Prostate gland (tissue), 2 donors: Measurements from ENCODE around the gene SBF2. TPM values are rescaled to one million over a fixed set of nuclear protein-coding genes. Genes with fewer than 3 reads are reported as not detected.
A peak's percentile ranks its signal among the peaks of the same experiment; 100 is the strongest.
"Not testable (repeated sequence)": the region's sequence is repeated elsewhere in the genome, so short reads cannot be mapped to it uniquely, and the experiment has no call there.

ENCODE experiments used
- DNase-seq: peaks from one replicate; pipeline ENCODE4 v3.0.0-alpha.2; 2019; ENCODE audit warnings: low spot score
- H3K27ac ChIP-seq, 2 donors: fragments of 200-600 bp; sonication (generic); 2 replicates each; pipeline ENCODE4 v1.5.1; 2017 to 2019
- H3K27me3 ChIP-seq: fragments of 200-600 bp; sonication (generic); replicated peaks from 2 replicates; pipeline ENCODE4 v1.5.1; 2019; ENCODE audit not compliant: insufficient read depth
- H3K36me3 ChIP-seq, 2 donors: fragments of 200-600 bp; sonication (generic); 1 replicate in 1 of 2; 2 replicates in 1 of 2; pipeline versions ENCODE4 v1.5.1 to v1.8.1; 2017 to 2019
- H3K4me1 ChIP-seq: fragments of 200-600 bp; sonication (generic); replicated peaks from 2 replicates; pipeline ENCODE4 v1.5.1; 2019
- H3K4me3 ChIP-seq, 2 donors: fragments of 200-600 bp; sonication (generic); 2 replicates each; pipeline ENCODE4 v1.5.1; 2017 to 2019
- H3K9me3 ChIP-seq: fragments of 200-600 bp; sonication (generic); 2 replicates; pipeline ENCODE4 v1.5.1; 2017
- POLR2A ChIP-seq: fragments of 450-650 bp; IDR thresholded peaks from one replicate; pipeline ENCODE4 v1.6.1; 2016; ENCODE audit warnings: antibody characterized with exemption, mild to moderate bottlenecking
- POLR2AphosphoS5 ChIP-seq: sonication (generic); formaldehyde crosslinking; IDR thresholded peaks from one replicate; pipeline ENCODE4 v1.6.1; 2017; ENCODE audit warnings: antibody characterized with exemption
- WGBS: methylation state at CpG from one replicate; pipeline ENCODE4 v1.1.5; 2018; 5-methylcytosine and 5-hydroxymethylcytosine counted together
- intact Hi-C: fragments of 100-400 bp; cut with DNase I; formaldehyde crosslinking; loops from one replicate; pipeline ENCODE4 v1.14.2; 2022
- total RNA-seq, 2 donors: library from RNA; depleted of rRNA; stranded (reverse); fragments of >200 nt; gene quantifications; one replicate each; pipeline ENCODE4 v1.1.0, GENCODE V29; 2016
- TF ChIP-seq, protein P1 (sequence below), 4 experiments: fragments of 200-600 bp in 2 of 4; fragments of 450-650 bp in 2 of 4; sonication (generic) in 2 of 4; IDR thresholded peaks; 1 replicate in 3 of 4; 2 replicates in 1 of 4; pipeline ENCODE4 v1.5.1; 2016 to 2019; ENCODE audit warnings: antibody characterized with exemption in 4 of 4, mild to moderate bottlenecking in 2 of 4, moderate library complexity in 2 of 4

SBF2 gene
- total RNA-seq, 2 donors from 2014 or later: 35.9 to 56.7 TPM

DNA sequence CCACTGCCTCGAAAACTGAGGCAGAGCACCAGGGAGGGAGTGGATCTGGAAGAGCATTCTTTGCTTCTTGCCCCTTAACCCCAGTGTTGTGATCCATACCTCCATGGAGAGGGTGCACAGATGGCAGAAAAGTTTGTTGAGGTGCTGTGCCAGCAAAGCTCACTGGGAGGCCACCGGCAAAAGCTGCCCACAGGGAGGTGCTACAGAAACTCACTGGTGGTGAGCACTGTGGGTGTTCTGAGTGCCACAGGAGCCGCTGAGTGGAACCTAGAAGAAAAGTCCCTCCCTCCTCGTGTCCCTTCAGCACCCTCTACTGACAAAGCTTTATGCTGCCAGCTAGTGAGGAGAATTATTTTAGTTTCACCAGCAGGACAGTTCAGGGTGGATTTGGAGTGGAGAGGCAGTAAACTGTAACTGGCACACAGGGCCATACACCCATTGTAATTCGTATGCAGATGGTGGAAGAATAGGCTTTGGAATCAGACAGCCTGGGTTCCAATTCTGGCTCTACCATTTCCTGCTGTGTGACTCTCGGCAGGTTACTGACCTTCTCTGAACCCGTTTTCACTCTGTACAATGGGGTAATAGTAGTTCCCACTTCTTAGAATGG lies 545.6 kb downstream of the SBF2 start:
- Histone ChIP-seq H3K4me1 (no peaks in the 10 kb centered on the region), H3K36me3 (no peaks in the 10 kb centered on the region), H3K9me3 (no peaks in the 10 kb centered on the region), H3K27ac (no peak overlapping the region), H3K4me3 (no peak overlapping the region), H3K27me3 (no peaks in the 10 kb centered on the region)
- TF ChIP-seq POLR2AphosphoS5 (peak; percentile 54), POLR2A (no peak)
- TF ChIP-seq, protein P1, sequence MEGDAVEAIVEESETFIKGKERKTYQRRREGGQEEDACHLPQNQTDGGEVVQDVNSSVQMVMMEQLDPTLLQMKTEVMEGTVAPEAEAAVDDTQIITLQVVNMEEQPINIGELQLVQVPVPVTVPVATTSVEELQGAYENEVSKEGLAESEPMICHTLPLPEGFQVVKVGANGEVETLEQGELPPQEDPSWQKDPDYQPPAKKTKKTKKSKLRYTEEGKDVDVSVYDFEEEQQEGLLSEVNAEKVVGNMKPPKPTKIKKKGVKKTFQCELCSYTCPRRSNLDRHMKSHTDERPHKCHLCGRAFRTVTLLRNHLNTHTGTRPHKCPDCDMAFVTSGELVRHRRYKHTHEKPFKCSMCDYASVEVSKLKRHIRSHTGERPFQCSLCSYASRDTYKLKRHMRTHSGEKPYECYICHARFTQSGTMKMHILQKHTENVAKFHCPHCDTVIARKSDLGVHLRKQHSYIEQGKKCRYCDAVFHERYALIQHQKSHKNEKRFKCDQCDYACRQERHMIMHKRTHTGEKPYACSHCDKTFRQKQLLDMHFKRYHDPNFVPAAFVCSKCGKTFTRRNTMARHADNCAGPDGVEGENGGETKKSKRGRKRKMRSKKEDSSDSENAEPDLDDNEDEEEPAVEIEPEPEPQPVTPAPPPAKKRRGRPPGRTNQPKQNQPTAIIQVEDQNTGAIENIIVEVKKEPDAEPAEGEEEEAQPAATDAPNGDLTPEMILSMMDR (IDR thresholded peaks at IDR 0.05): peak; percentile 33 to 79 (median 68)
- 46% methylated on average over 7 of the region's 7 CpGs for WGBS
- peak; percentile 44 for DNase-seq
- intact Hi-C loops: loop anchor here (1.0 to 10.0 kb wide), 2 partner anchors 84 to 134 kb away; partner anchors contain the start of gene SWAP70

DNA sequence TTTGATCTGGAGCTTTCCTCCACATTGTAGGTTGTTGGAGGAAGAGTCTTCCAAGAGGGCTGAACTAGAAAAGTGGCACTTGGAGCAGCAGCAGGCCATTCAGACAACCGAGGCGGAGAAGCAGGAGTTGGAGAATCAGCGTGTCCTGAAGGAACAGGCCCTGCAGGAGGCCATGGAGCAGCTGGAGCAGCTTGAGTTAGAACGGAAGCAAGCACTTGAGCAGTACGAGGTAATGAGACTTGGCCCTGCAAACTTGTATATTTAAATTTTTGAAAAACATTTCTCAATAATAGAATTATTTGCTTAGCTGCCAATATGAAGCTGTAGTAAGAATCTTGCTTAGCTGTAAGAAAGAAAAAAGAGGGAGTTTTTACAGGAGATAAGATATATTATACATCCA lies 546.2 kb downstream of the SBF2 start:
- Histone ChIP-seq H3K27me3 (no peaks in the 10 kb centered on the region), H3K9me3 (no peaks in the 10 kb centered on the region), H3K4me1 (no peaks in the 10 kb centered on the region), H3K4me3 (no peak overlapping the region), H3K27ac (no peak overlapping the region), H3K36me3 (no peaks in the 10 kb centered on the region)
- TF ChIP-seq, protein P1 (IDR thresholded peaks at IDR 0.05): no peak
- TF ChIP-seq POLR2AphosphoS5 (no peak), POLR2A (no peak)
- 75% methylated on average over 5 of the region's 5 CpGs for WGBS
- no peak for DNase-seq
- intact Hi-C loops: loop anchor here (1.0 to 10.0 kb wide), 2 partner anchors 83 to 134 kb away; partner anchors contain the start of gene SWAP70

DNA sequence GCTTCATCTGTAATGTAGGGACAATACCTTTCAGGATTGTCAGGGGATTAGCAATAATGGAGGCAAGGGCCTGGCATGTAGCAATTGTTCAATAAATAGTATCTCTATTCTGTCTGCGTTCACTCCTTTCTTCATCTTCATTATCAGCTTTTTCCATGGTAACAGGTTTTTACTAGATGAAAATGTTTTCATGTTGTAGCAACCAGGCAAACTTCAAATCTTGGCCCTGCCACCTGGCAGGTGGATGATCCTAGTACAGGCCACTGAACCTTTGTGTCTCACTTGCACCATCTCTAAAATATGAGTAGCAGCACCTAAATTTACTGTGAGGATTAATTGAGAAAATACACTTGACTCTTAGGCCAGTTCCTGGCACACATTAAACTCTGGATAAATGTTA lies 546.8 kb downstream of the SBF2 start:
- TF ChIP-seq POLR2A: no peak
- TF ChIP-seq, protein P1 (IDR thresholded peaks at IDR 0.05): no peak
- no peak for TF ChIP-seq POLR2AphosphoS5
- whole genome bisulfite sequencing: 42% methylated on average over 1 of the region's 1 CpG
- Histone ChIP-seq H3K27ac (no peak overlapping the region), H3K27me3 (no peaks in the 10 kb centered on the region), H3K9me3 (no peaks in the 10 kb centered on the region), H3K36me3 (no peaks in the 10 kb centered on the region), H3K4me3 (no peak overlapping the region), H3K4me1 (no peaks in the 10 kb centered on the region)
- no peak for DNase-seq
- intact Hi-C loops: loop anchor here (10.0 kb wide), 1 partner anchor 82 kb away; the partner anchor contains the start of gene SWAP70

DNA sequence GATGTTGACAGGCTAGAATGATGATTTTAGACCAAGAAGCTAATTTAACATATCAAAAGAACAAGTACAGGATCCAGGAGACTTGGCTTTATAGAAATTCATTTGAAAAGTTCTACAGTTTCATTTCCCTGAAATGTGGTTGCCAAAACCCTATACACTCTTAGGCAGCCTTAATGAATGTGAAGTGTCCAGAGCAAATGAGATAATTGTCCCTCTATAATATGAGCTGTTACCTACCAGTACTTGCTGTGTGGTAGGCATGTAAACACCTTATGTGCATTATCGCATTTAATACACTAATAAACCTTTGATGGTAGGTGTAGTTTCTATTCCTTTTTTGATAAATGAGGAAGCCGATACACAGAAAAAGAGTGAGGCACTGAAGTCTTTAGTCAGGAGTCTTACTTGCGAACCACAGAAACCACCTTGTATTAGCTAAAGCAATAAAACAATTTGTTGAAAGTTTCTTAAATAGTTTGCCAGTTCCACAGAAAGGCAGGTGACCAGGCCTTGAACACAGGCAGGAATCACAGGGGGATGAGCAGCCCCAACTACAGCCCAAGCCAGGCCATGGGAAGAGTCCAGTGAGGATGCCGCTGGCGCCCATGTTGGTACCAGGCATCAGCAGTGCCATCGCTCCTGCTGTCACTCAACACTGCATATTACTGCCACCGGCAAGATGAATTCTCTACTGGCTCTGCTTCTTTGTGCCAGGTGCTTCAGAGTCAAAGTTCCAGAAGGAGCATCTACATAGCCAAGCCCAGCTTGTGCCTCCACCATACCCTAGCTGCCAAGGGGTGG lies 548.4 kb downstream of the SBF2 start:
- no peak for DNase-seq
- H3K36me3 ChIP-seq: no peaks in the 10 kb centered on the region
- no peaks in the 10 kb centered on the region for H3K27me3 ChIP-seq
- H3K4me1 ChIP-seq: no peaks in the 10 kb centered on the region
- intact Hi-C loops: loop anchor here (10.0 kb wide), 1 partner anchor 81 kb away; the partner anchor contains the start of gene SWAP70
- TF ChIP-seq POLR2AphosphoS5 (no peak), POLR2A (no peak)
- TF ChIP-seq, protein P1 (IDR thresholded peaks at IDR 0.05): no peak
- H3K27ac ChIP-seq: no peak overlapping the region
- H3K9me3 ChIP-seq: no peaks in the 10 kb centered on the region
- WGBS: 88% methylated on average over 7 of the region's 7 CpGs
- no peak overlapping the region for H3K4me3 ChIP-seq

DNA sequence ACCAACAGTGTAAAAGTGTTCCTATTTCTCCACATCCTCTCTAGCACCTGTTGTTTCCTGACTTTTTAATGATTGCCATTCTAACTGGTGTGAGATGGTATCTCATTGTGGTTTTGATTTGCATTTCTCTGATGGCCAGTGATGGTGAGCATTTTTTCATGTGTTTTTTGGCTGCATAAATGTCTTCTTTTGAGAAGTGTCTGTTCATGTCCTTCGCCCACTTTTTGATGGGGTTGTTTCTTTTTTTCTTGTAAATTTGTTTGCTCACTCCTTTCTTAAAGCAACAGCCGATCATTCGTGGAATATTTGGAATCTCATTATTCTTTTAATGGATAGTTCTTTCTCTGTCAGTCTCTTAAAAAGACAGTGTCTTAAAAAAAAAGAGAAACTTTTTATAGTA lies 550.5 kb downstream of the SBF2 start:
- H3K27ac ChIP-seq, H3K36me3 ChIP-seq, H3K4me1 ChIP-seq, DNase-seq, H3K27me3 ChIP-seq, H3K9me3 ChIP-seq, H3K4me3 ChIP-seq: not testable (repeated sequence)
- WGBS: 55% methylated on average over 3 of the region's 3 CpGs
- intact Hi-C loops: loop anchor here (10.0 kb wide), 1 partner anchor 79 kb away; the partner anchor contains the start of gene SWAP70
